ENCODE data around the gene LCN1.

LCN1 gene

GRCh38 chr9:135562235-135562745, 41.0 kb downstream of the LCN1 start:
- WGBS, 2 experiments = 94 to 95% methylated on average over 17 of the region's 17 CpGs
- Histone ChIP-seq H3K27ac (ENCODE audit: insufficient read depth, low read depth, low read length, poor library complexity, severe bottlenecking) (no peak overlapping the region), H3K36me3 (ENCODE audit: control insufficient read depth, insufficient read depth, low read length) (no peaks in the 10 kb centered on the region), H3K9me3 (ENCODE audit: control insufficient read depth, low read length) (no peaks in the 10 kb centered on the region), H3K4me3 (ENCODE audit: insufficient read depth, low read depth, low read length) (no peak overlapping the region), H3K27me3 (ENCODE audit: control insufficient read depth, insufficient read depth, low read length, poor library complexity, severe bottlenecking) (no peaks in the 10 kb centered on the region), H3K4me1 (ENCODE audit: control insufficient read depth, insufficient read depth, low read length) (no peaks in the 10 kb centered on the region)

GRCh38 chr9:135563039-135563476, 41.8 kb downstream of the LCN1 start:
- H3K36me3 ChIP-seq (ENCODE audit: control insufficient read depth, insufficient read depth, low read length) = no peaks in the 10 kb centered on the region
- no peaks in the 10 kb centered on the region for H3K4me1 ChIP-seq (ENCODE audit: control insufficient read depth, insufficient read depth, low read length)
- H3K27ac ChIP-seq (ENCODE audit: insufficient read depth, low read depth, low read length, poor library complexity, severe bottlenecking) = no peak overlapping the region
- WGBS, 2 experiments = 91 to 100% methylated on average over 1 of the region's 1 CpG
- no peaks in the 10 kb centered on the region for H3K27me3 ChIP-seq (ENCODE audit: control insufficient read depth, insufficient read depth, low read length, poor library complexity, severe bottlenecking)
- H3K9me3 ChIP-seq (ENCODE audit: control insufficient read depth, low read length) = no peaks in the 10 kb centered on the region
- no peak overlapping the region for H3K4me3 ChIP-seq (ENCODE audit: insufficient read depth, low read depth, low read length)

GRCh38 chr9:135563858-135564257, 42.6 kb downstream of the LCN1 start:
- Histone ChIP-seq H3K9me3 (ENCODE audit: control insufficient read depth, low read length) (no peaks in the 10 kb centered on the region), H3K4me3 (ENCODE audit: insufficient read depth, low read depth, low read length) (no peak overlapping the region), H3K4me1 (ENCODE audit: control insufficient read depth, insufficient read depth, low read length) (no peaks in the 10 kb centered on the region), H3K36me3 (ENCODE audit: control insufficient read depth, insufficient read depth, low read length) (no peaks in the 10 kb centered on the region), H3K27me3 (ENCODE audit: control insufficient read depth, insufficient read depth, low read length, poor library complexity, severe bottlenecking) (no peaks in the 10 kb centered on the region), H3K27ac (ENCODE audit: insufficient read depth, low read depth, low read length, poor library complexity, severe bottlenecking) (no peak overlapping the region)
- WGBS, 2 experiments = 92 to 93% methylated on average over 12 of the region's 12 CpGs

- Histone ChIP-seq H3K27me3 (ENCODE audit: control insufficient read depth, insufficient read depth, low read length, poor library complexity, severe bottlenecking) (no peaks in the 10 kb centered on the region), H3K4me1 (ENCODE audit: control insufficient read depth, insufficient read depth, low read length) (no peaks in the 10 kb centered on the region), H3K9me3 (ENCODE audit: control insufficient read depth, low read length) (no peaks in the 10 kb centered on the region), H3K36me3 (ENCODE audit: control insufficient read depth, insufficient read depth, low read length) (no peaks in the 10 kb centered on the region), H3K4me3 (ENCODE audit: insufficient read depth, low read depth, low read length) (no peak overlapping the region), H3K27ac (ENCODE audit: insufficient read depth, low read depth, low read length, poor library complexity, severe bottlenecking) (no peak overlapping the region)
- 89 to 90% methylated on average over 9 of the region's 9 CpGs for WGBS, 2 experiments
Measured at GRCh38 chr9:135565141-135565628, 43.9 kb downstream of the LCN1 start.

GRCh38 chr9:135565636-135566035, 44.4 kb downstream of the LCN1 start:
- Histone ChIP-seq H3K27me3 (ENCODE audit: control insufficient read depth, insufficient read depth, low read length, poor library complexity, severe bottlenecking) (no peaks in the 10 kb centered on the region), H3K9me3 (ENCODE audit: control insufficient read depth, low read length) (no peaks in the 10 kb centered on the region), H3K4me1 (ENCODE audit: control insufficient read depth, insufficient read depth, low read length) (no peaks in the 10 kb centered on the region), H3K4me3 (ENCODE audit: insufficient read depth, low read depth, low read length) (no peak overlapping the region), H3K27ac (ENCODE audit: insufficient read depth, low read depth, low read length, poor library complexity, severe bottlenecking) (no peak overlapping the region), H3K36me3 (ENCODE audit: control insufficient read depth, insufficient read depth, low read length) (no peaks in the 10 kb centered on the region)
- 85 to 89% methylated on average over 8 of the region's 8 CpGs for WGBS, 2 experiments

- H3K36me3 ChIP-seq (ENCODE audit: control insufficient read depth, insufficient read depth, low read length) = no peaks in the 10 kb centered on the region
- H3K4me3 ChIP-seq (ENCODE audit: insufficient read depth, low read depth, low read length) = no peak overlapping the region
- H3K27me3 ChIP-seq (ENCODE audit: control insufficient read depth, insufficient read depth, low read length, poor library complexity, severe bottlenecking) = no peaks in the 10 kb centered on the region
- no peaks in the 10 kb centered on the region for H3K9me3 ChIP-seq (ENCODE audit: control insufficient read depth, low read length)
- WGBS, 2 experiments = 94 to 95% methylated on average over 10 of the region's 10 CpGs
- H3K4me1 ChIP-seq (ENCODE audit: control insufficient read depth, insufficient read depth, low read length) = no peaks in the 10 kb centered on the region
- H3K27ac ChIP-seq (ENCODE audit: insufficient read depth, low read depth, low read length, poor library complexity, severe bottlenecking) = no peak overlapping the region
Measured at GRCh38 chr9:135566552-135566951, 45.3 kb downstream of the LCN1 start.

- Histone ChIP-seq H3K9me3 (ENCODE audit: control insufficient read depth, low read length) (no peaks in the 10 kb centered on the region), H3K27me3 (ENCODE audit: control insufficient read depth, insufficient read depth, low read length, poor library complexity, severe bottlenecking) (no peaks in the 10 kb centered on the region), H3K27ac (ENCODE audit: insufficient read depth, low read depth, low read length, poor library complexity, severe bottlenecking) (no peak overlapping the region), H3K4me3 (ENCODE audit: insufficient read depth, low read depth, low read length) (no peak overlapping the region), H3K4me1 (ENCODE audit: control insufficient read depth, insufficient read depth, low read length) (no peaks in the 10 kb centered on the region), H3K36me3 (ENCODE audit: control insufficient read depth, insufficient read depth, low read length) (no peaks in the 10 kb centered on the region)
- 80 to 85% methylated on average over 9 of the region's 9 CpGs for WGBS, 2 experiments
Measured at GRCh38 chr9:135567311-135567710, 46.1 kb downstream of the LCN1 start.

GRCh38 chr9:135568026-135568425, 46.8 kb downstream of the LCN1 start:
- Histone ChIP-seq H3K27me3 (ENCODE audit: control insufficient read depth, insufficient read depth, low read length, poor library complexity, severe bottlenecking) (no peaks in the 10 kb centered on the region), H3K36me3 (ENCODE audit: control insufficient read depth, insufficient read depth, low read length) (no peaks in the 10 kb centered on the region), H3K27ac (ENCODE audit: insufficient read depth, low read depth, low read length, poor library complexity, severe bottlenecking) (no peak overlapping the region), H3K4me1 (ENCODE audit: control insufficient read depth, insufficient read depth, low read length) (no peaks in the 10 kb centered on the region), H3K9me3 (ENCODE audit: control insufficient read depth, low read length) (no peaks in the 10 kb centered on the region), H3K4me3 (ENCODE audit: insufficient read depth, low read depth, low read length) (no peak overlapping the region)
- WGBS, 2 experiments = 96 to 98% methylated on average over 6 of the region's 6 CpGs

- H3K27me3 ChIP-seq (ENCODE audit: control insufficient read depth, insufficient read depth, low read length, poor library complexity, severe bottlenecking) = no peaks in the 10 kb centered on the region
- no peaks in the 10 kb centered on the region for H3K36me3 ChIP-seq (ENCODE audit: control insufficient read depth, insufficient read depth, low read length)
- no peaks in the 10 kb centered on the region for H3K4me1 ChIP-seq (ENCODE audit: control insufficient read depth, insufficient read depth, low read length)
- no peaks in the 10 kb centered on the region for H3K9me3 ChIP-seq (ENCODE audit: control insufficient read depth, low read length)
- H3K4me3 ChIP-seq (ENCODE audit: insufficient read depth, low read depth, low read length) = no peak overlapping the region
- 52 to 63% methylated on average over 3 of the region's 3 CpGs for WGBS, 2 experiments
- H3K27ac ChIP-seq (ENCODE audit: insufficient read depth, low read depth, low read length, poor library complexity, severe bottlenecking) = no peak overlapping the region
Measured at GRCh38 chr9:135570456-135570855, 49.2 kb downstream of the LCN1 start.

- Histone ChIP-seq H3K36me3 (ENCODE audit: control insufficient read depth, insufficient read depth, low read length) (no peaks in the 10 kb centered on the region), H3K9me3 (ENCODE audit: control insufficient read depth, low read length) (no peaks in the 10 kb centered on the region), H3K27ac (ENCODE audit: insufficient read depth, low read depth, low read length, poor library complexity, severe bottlenecking) (no peak overlapping the region), H3K27me3 (ENCODE audit: control insufficient read depth, insufficient read depth, low read length, poor library complexity, severe bottlenecking) (no peaks in the 10 kb centered on the region), H3K4me3 (ENCODE audit: insufficient read depth, low read depth, low read length) (no peak overlapping the region), H3K4me1 (ENCODE audit: control insufficient read depth, insufficient read depth, low read length) (no peaks in the 10 kb centered on the region)
- WGBS, 2 experiments = 84 to 88% methylated on average over 2 of the region's 2 CpGs
Measured at GRCh38 chr9:135572233-135572632, 51.0 kb downstream of the LCN1 start.

- no peak overlapping the region for H3K4me3 ChIP-seq (ENCODE audit: insufficient read depth, low read depth, low read length)
- H3K4me1 ChIP-seq (ENCODE audit: control insufficient read depth, insufficient read depth, low read length) = no peaks in the 10 kb centered on the region
- no peaks in the 10 kb centered on the region for H3K27me3 ChIP-seq (ENCODE audit: control insufficient read depth, insufficient read depth, low read length, poor library complexity, severe bottlenecking)
- no peaks in the 10 kb centered on the region for H3K36me3 ChIP-seq (ENCODE audit: control insufficient read depth, insufficient read depth, low read length)
- 78 to 87% methylated on average over 1 of the region's 1 CpG for WGBS, 2 experiments
- H3K9me3 ChIP-seq (ENCODE audit: control insufficient read depth, low read length) = no peaks in the 10 kb centered on the region
- H3K27ac ChIP-seq (ENCODE audit: insufficient read depth, low read depth, low read length, poor library complexity, severe bottlenecking) = no peak overlapping the region
Measured at GRCh38 chr9:135573124-135573523, 51.9 kb downstream of the LCN1 start.

Measured in ectodermal cell (in vitro differentiated cells).